K562 (cell line): ENCODE measurements around the gene PRPSAP2. TPM values are rescaled to one million over a fixed set of nuclear protein-coding genes. Genes with fewer than 3 reads are reported as not detected.

Experiments
- AFF4 ChIP-seq: sonication (generic); formaldehyde crosslinking; IDR thresholded peaks from 2 replicates; pipeline ENCODE4 v1.8.0; 2023; ENCODE audit warnings: mild to moderate bottlenecking, missing genetic modification reagents
- CBX5 ChIP-seq: IDR thresholded peaks from 2 replicates; pipeline ENCODE4 v1.6.1; 2014; ENCODE audit warnings: low read depth, borderline replicate concordance
- EP400 ChIP-seq: fragments of 450-650 bp; IDR thresholded peaks from 2 replicates; pipeline ENCODE4 v1.6.1; 2017; ENCODE audit warnings: antibody characterized with exemption, mild to moderate bottlenecking, moderate library complexity
- HDAC1 ChIP-seq, 2 experiments: fragments of 450-650 bp; IDR thresholded peaks; 2 replicates each; pipeline ENCODE4 v1.6.1; 2016 to 2017; ENCODE audit warnings: inconsistent platforms in 1 of 2, mild to moderate bottlenecking in 1 of 2, moderate library complexity in 1 of 2
- RAD21 ChIP-seq, 2 experiments: fragments of 250-450 bp in 1 of 2; fragments of 450-650 bp in 1 of 2; sonication (Bioruptor Pico) in 1 of 2; formaldehyde crosslinking in 1 of 2; IDR thresholded peaks in 1 of 2; conservative IDR thresholded peaks in 1 of 2; 2 replicates each; pipeline versions ENCODE4 v1.4.0 to v1.8.0; 2020 to 2022; ENCODE audit warnings: mild to moderate bottlenecking in 2 of 2, moderate library complexity in 1 of 2
- SOX6 ChIP-seq: fragments of 450-650 bp; IDR thresholded peaks from 2 replicates; pipeline ENCODE4 v1.6.1; 2014; ENCODE audit warnings: mild to moderate bottlenecking
- polyA plus RNA-seq, 8 experiments: library from polyadenylated mRNA; depleted of rRNA in 4 of 8; stranded (reverse) in 5 of 8; unstranded in 3 of 8; fragments of >200 nt; fragmentation: Nextera tagmentation in 2 of 8; fragmentation: Illumina TruSeq in 1 of 8; extraction: Ambion mirVana in 2 of 8; extraction: Trizol in 1 of 8; gene quantifications; 2 replicates each; pipeline versions ENCODE4 v1.2.1 to v1.2.3, GENCODE V29; 2011 to 2014; ENCODE audit warnings: inconsistent platforms in 1 of 8, missing spikeins in 1 of 8
- total RNA-seq, 7 experiments: library from RNA; depleted of rRNA in 6 of 7; stranded (reverse); fragments of >200 nt in 6 of 7; fragmentation: Illumina TruSeq in 2 of 7; extraction: Trizol in 2 of 7; gene quantifications; 2 replicates each; pipeline versions ENCODE4 v1.2.1 to v1.2.3, GENCODE V29; 2011 to 2021; ENCODE audit warnings: low replicate concordance in 1 of 7

The PRPSAP2 gene
- total and polyA plus RNA-seq, 9 of the 15 experiments (the other 6 are each of a cell fraction or from before 2014, with no cell fraction given), result 15.5 to 56.7 (median 35.7) TPM

- no peak for TF ChIP-seq AFF4
- no peak for TF ChIP-seq EP400
- no peak for TF ChIP-seq SOX6
- TF ChIP-seq HDAC1 (IDR thresholded peaks at IDR 0.05), result no peak
- peak in 1 of 2 experiments; percentile 42; a peak in 1 of 4 replicates for TF ChIP-seq RAD21 (CRISPR knock-in tag; conservative IDR thresholded peaks at IDR 0.05 in 1 of 2, IDR thresholded peaks at IDR 0.05 in 1 of 2)
- no peak for TF ChIP-seq CBX5
Measured at GRCh38 chr17:18951941-18952842, 94.3 kb downstream of the PRPSAP2 start, which contains the start of gene SLC5A10 (continued).
